Gastrocnemius medialis (tissue), 4 donors: ENCODE data around the gene C18orf63. TPM values are rescaled to one million over a fixed set of nuclear protein-coding genes. Genes with fewer than 3 reads are reported as not detected.

Source experiments
- ATAC-seq, 2 donors: fragments of 150-250 bp; one replicate each; pipeline ENCODE4 v1.9.1; 2016
- DNase-seq, 2 donors: peaks; one replicate each; pipeline ENCODE4 v3.0.0-alpha.2; 2019
- H3K27ac ChIP-seq, 4 donors: fragments of 200-600 bp; sonication (generic); 1 replicate in 1 of 4; 2 replicates in 3 of 4; pipeline ENCODE4 v1.5.1; 2016 to 2018; ENCODE audit warnings: mild to moderate bottlenecking in 2 of 4, moderate library complexity in 1 of 4
- H3K27me3 ChIP-seq, 3 donors: fragments of 200-600 bp; sonication (generic) in 2 of 3; 1 replicate in 1 of 3; 2 replicates in 2 of 3; pipeline versions ENCODE4 v1.5.1 to v1.6.0; 2016 to 2019; ENCODE audit warnings: mild to moderate bottlenecking in 1 of 3, moderate library complexity in 1 of 3
- H3K36me3 ChIP-seq, 2 donors: fragments of 200-600 bp; sonication (generic) in 1 of 2; one replicate each; pipeline ENCODE4 v1.5.1; 2017 to 2018
- H3K4me1 ChIP-seq, 2 donors: fragments of 200-600 bp; sonication (generic) in 1 of 2; one replicate each; pipeline ENCODE4 v1.5.1; 2016 to 2017; ENCODE audit warnings: mild to moderate bottlenecking in 2 of 2
- H3K4me3 ChIP-seq, 4 donors: fragments of 200-600 bp; sonication (generic) in 3 of 4; 1 replicate in 1 of 4; 2 replicates in 3 of 4; pipeline ENCODE4 v1.5.1; 2016 to 2019; ENCODE audit warnings: mild to moderate bottlenecking in 2 of 4
- H3K9me3 ChIP-seq, 3 donors: fragments of 200-600 bp; sonication (generic) in 2 of 3; 1 replicate in 1 of 3; 2 replicates in 2 of 3; pipeline ENCODE4 v1.5.1; 2016 to 2019
- CTCF ChIP-seq, 5 experiments: fragments of 450-650 bp in 3 of 5; fragments of 200-600 bp in 2 of 5; sonication (generic) in 2 of 5; IDR thresholded peaks in 4 of 5; conservative IDR thresholded peaks in 1 of 5; 1 replicate in 4 of 5; 2 replicates in 1 of 5; pipeline ENCODE4 v1.5.1; 2016 to 2019; ENCODE audit warnings: antibody characterized with exemption in 5 of 5, mild to moderate bottlenecking in 3 of 5, moderate library complexity in 3 of 5
- POLR2A ChIP-seq, 2 donors: fragments of 450-650 bp; IDR thresholded peaks; one replicate each; pipeline ENCODE4 v1.6.1; 2017; ENCODE audit warnings: antibody characterized with exemption in 2 of 2, mild to moderate bottlenecking in 2 of 2, moderate library complexity in 2 of 2
- in situ Hi-C, 4 donors: fragments of 200-750 bp; cut with MboI; loops; one replicate each; pipeline versions ENCODE4 v1.15.0 to v1.8.0; 2017; ENCODE audit warnings: low sequenced_read_pairs in 4 of 4
- intact Hi-C: fragments of 100-400 bp; cut with DNase I; formaldehyde crosslinking; loops from one replicate; pipeline ENCODE4 v1.15.1; 2023; ENCODE audit warnings: low total_unique reads
- total RNA-seq, 4 donors: library from RNA; depleted of rRNA; stranded (reverse); fragments of >200 nt; gene quantifications; one replicate each; pipeline versions ENCODE4 v1.1.0 to v1.2.3, GENCODE V29; 2016

C18orf63 gene
- total RNA-seq, 4 donors from 2014 or later = not detected

- intact Hi-C loops = no loop called here
- in situ Hi-C loops = no loop called here
- no peak for DNase-seq
- Histone ChIP-seq H3K4me1 (no peaks in the 10 kb centered on the region), H3K36me3 (no peaks in the 10 kb centered on the region), H3K4me3 (no peak overlapping the region), H3K27me3 (no peaks in the 10 kb centered on the region), H3K9me3 (no peaks in the 10 kb centered on the region), H3K27ac (no peak overlapping the region)
- no peak for ATAC-seq
- TF ChIP-seq CTCF (IDR thresholded peaks at IDR 0.05 in 4 of 5, conservative IDR thresholded peaks at IDR 0.05 in 1 of 5) (no peak), POLR2A (IDR thresholded peaks at IDR 0.05) (no peak)
These were observed 66.1 kb downstream of the C18orf63 start for GRCh38 chr18:74381621-74382295.

GRCh38 chr18:74382481-74383017, 66.9 kb downstream of the C18orf63 start:
- intact Hi-C loops (no loop called here), in situ Hi-C loops (no loop called here)
- H3K27ac ChIP-seq = no peak overlapping the region
- ATAC-seq = no peak
- no peaks in the 10 kb centered on the region for H3K4me1 ChIP-seq
- no peak for DNase-seq
- no peaks in the 10 kb centered on the region for H3K9me3 ChIP-seq
- no peaks in the 10 kb centered on the region for H3K27me3 ChIP-seq
- H3K36me3 ChIP-seq = no peaks in the 10 kb centered on the region
- TF ChIP-seq POLR2A (IDR thresholded peaks at IDR 0.05) (no peak), CTCF (IDR thresholded peaks at IDR 0.05 in 4 of 5, conservative IDR thresholded peaks at IDR 0.05 in 1 of 5) (no peak)
- no peak overlapping the region for H3K4me3 ChIP-seq

GRCh38 chr18:74387383-74387782, 71.7 kb downstream of the C18orf63 start:
- H3K4me3 ChIP-seq = no peak overlapping the region
- in situ Hi-C loops (no loop called here), intact Hi-C loops (no loop called here)
- H3K27ac ChIP-seq = no peak overlapping the region
- DNase-seq (peak in 1 of 2 donors; percentile 30), ATAC-seq (peak; percentile 70 to 71)
- no peaks in the 10 kb centered on the region for H3K27me3 ChIP-seq
- H3K36me3 ChIP-seq = no peaks in the 10 kb centered on the region
- no peaks in the 10 kb centered on the region for H3K9me3 ChIP-seq
- H3K4me1 ChIP-seq = no peaks in the 10 kb centered on the region
- TF ChIP-seq POLR2A (IDR thresholded peaks at IDR 0.05) (no peak), CTCF (IDR thresholded peaks at IDR 0.05 in 4 of 5, conservative IDR thresholded peaks at IDR 0.05 in 1 of 5) (no peak)

GRCh38 chr18:74388227-74388626, 72.6 kb downstream of the C18orf63 start:
- Histone ChIP-seq H3K27me3 (no peaks in the 10 kb centered on the region), H3K4me1 (no peaks in the 10 kb centered on the region), H3K9me3 (no peaks in the 10 kb centered on the region), H3K4me3 (no peak overlapping the region), H3K36me3 (no peaks in the 10 kb centered on the region), H3K27ac (no peak overlapping the region)
- ATAC-seq (no peak), DNase-seq (no peak)
- TF ChIP-seq POLR2A (IDR thresholded peaks at IDR 0.05) (no peak), CTCF (IDR thresholded peaks at IDR 0.05 in 4 of 5, conservative IDR thresholded peaks at IDR 0.05 in 1 of 5) (no peak)
- intact Hi-C loops (no loop called here), in situ Hi-C loops (no loop called here)
